ENCODE data around the gene ASGR2.

ASGR2 gene

DNA sequence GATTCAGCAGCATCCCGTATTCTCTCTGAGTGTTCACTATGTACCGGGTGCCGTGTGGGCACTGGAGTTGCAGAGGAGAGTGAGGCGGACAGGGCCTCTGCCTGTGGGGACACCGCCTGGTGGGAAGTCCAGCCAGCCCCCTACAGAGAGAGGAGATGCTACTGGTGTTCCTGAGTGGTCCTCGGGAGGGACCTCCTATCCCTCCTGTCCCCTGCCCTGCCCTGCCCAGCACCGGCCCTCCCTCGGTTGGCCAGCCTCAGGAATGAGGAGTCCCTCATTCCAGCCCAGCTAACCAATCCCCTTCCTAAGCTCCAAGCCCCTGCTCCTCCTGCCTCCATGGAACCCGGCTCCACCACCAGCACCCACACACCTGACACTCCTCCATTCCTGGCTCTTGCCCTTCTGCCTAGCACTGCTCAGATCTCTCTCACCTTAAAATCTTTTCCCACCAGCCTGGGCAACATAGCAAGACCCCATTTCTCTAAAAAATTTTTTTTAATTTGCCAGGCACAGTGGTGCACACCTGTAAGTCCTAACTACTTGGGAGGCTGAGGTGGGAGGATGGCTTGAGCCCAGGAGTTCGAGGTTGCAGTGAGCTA lies 2.0 kb downstream of the ASGR2 start:
- DNase-seq (ENCODE audit: low read depth): no peak
- no peak overlapping the region for H3K4me3 ChIP-seq (ENCODE audit: low read depth, low read length)
- TF ChIP-seq, protein P1, sequence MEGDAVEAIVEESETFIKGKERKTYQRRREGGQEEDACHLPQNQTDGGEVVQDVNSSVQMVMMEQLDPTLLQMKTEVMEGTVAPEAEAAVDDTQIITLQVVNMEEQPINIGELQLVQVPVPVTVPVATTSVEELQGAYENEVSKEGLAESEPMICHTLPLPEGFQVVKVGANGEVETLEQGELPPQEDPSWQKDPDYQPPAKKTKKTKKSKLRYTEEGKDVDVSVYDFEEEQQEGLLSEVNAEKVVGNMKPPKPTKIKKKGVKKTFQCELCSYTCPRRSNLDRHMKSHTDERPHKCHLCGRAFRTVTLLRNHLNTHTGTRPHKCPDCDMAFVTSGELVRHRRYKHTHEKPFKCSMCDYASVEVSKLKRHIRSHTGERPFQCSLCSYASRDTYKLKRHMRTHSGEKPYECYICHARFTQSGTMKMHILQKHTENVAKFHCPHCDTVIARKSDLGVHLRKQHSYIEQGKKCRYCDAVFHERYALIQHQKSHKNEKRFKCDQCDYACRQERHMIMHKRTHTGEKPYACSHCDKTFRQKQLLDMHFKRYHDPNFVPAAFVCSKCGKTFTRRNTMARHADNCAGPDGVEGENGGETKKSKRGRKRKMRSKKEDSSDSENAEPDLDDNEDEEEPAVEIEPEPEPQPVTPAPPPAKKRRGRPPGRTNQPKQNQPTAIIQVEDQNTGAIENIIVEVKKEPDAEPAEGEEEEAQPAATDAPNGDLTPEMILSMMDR (IDR thresholded peaks at IDR 0.05; ENCODE audit: insufficient read depth, low read depth, low read length, missing control alignments): no peak

DNA sequence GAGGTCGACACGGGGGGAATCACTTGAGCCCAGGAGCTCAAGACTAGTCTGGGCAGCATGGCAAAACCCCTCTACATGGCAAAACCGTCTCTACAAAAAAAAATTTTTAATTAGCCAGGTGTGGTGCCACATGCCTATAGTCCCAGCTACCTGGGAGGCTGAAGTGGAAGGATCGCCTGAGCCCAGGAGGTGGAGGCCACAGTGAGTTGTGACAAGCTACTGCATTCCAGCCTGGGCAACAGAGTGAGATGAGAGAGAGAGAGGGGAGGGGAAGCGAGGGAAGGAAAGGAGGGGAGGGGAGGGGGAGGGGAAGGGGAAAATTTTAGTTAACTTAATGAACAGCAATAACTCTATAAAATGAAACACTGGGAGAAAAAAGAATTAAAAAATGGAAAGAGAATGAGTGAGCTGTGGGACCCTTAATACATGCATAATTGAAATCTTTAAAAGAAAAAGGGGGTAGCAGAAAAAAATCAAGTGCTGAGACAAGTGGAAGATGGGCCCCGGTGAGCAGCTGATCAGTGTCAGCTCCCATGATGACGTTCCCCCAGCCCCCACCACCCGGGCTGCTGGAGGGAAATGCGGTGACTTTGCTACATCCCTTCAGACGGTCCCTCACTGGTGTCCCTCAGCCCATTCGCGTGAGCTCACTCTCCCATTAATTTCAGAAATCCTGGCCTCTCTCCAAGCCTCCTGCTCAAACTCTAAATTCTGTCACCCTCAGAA lies 2.7 kb downstream of the ASGR2 start:
- H3K4me3 ChIP-seq (ENCODE audit: low read depth, low read length): no peak overlapping the region
- TF ChIP-seq, protein P1 (IDR thresholded peaks at IDR 0.05; ENCODE audit: insufficient read depth, low read depth, low read length, missing control alignments): no peak
- no peak for DNase-seq (ENCODE audit: low read depth)

DNA sequence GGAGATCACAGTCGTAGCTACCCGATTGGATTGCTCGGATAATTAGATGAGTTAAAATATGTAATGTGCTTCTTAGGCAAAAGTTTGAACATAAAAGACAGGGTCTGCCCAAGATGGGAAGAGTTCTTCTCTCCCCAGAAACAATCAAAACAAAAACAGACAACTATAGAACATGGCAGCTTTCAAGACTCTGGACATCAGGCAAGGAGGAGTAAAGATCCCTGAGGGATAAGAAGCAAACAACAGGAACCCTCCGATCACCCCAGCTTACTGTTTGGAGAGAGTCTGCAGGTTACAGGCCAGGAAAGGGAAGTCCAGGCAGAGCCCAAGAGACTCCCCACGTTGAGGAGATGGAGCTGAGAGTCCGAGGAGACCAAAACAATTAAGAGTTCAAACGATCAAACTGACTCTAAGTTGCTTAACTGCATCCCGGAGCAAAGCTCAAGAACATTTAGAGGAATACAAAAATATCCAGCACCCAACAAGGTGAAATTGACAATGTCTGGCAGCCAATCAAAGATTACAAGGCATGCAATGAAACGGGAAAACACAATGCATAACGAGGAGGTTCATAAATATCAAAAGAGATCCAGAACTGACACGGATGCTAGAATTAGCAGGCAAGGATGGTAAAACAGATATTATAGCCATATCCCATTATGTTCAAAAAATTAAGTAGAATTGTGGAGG lies 3.9 kb downstream of the ASGR2 start:
- H3K4me3 ChIP-seq (ENCODE audit: low read depth, low read length): no peak overlapping the region
- TF ChIP-seq, protein P1 (IDR thresholded peaks at IDR 0.05; ENCODE audit: insufficient read depth, low read depth, low read length, missing control alignments): no peak
- DNase-seq (ENCODE audit: low read depth): no peak

DNA sequence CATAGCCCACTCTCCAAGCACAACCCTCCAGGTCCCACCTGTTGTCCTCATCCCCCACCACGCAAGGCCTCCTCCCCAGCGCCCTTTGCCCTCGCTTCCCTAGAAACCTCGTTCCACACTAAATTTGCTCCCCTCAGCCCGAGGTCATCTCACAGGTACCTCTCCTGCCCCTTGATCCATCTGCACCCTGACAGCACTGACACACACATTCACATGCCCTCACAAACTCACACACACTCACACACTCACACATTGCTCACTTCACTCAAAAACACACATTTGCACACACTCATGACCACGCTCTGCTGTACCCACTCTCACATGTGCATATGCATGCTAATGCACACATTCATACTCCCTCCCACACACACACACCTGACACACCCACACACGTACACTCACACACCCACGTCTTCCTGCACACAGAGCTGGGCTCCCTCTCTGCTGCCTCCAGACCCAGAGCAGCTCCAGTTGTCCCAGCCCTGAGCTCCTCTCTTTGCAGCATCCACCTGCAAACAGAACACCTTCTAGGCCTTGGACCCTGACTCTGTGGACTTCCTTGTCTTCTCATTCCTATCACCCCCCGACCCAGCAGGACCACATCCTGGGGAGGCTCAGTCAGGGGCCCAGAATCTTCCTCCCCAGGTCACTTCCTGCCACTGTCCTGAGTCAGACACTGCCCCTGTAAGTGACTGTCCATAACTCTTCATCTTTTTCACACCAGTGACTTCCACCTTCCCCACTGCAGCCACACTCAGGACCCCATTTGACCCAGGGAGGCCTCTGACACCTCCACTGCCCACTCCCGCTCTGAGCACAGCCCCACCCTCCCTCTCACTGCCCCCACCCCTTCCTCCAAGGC lies 4.9 kb downstream of the ASGR2 start:
- no peak for DNase-seq (ENCODE audit: low read depth)
- TF ChIP-seq, protein P1 (IDR thresholded peaks at IDR 0.05; ENCODE audit: insufficient read depth, low read depth, low read length, missing control alignments): no peak
- no peak overlapping the region for H3K4me3 ChIP-seq (ENCODE audit: low read depth, low read length)

DNA sequence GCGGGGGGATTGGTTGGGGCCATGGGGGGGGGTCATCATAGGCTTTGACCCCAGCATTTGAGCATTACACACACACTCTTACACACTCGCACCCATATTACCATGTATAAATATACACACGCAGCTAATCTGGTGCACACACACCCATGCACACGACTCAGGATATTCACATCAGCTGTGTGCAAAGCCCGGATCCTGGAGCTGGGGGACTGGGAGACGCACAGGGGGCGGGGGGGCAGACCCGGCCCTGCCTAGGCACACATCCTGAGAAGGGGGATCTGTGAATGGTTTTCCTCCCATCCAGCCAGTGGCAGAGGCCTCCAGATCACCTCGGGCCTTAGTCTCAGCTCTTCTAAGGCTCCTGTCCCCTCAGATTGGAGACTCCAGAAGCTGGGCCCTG lies 5.6 kb downstream of the ASGR2 start:
- no peak overlapping the region for H3K4me3 ChIP-seq (ENCODE audit: low read depth, low read length)
- DNase-seq (ENCODE audit: low read depth): no peak
- TF ChIP-seq, protein P1 (IDR thresholded peaks at IDR 0.05; ENCODE audit: insufficient read depth, low read depth, low read length, missing control alignments): no peak

DNA sequence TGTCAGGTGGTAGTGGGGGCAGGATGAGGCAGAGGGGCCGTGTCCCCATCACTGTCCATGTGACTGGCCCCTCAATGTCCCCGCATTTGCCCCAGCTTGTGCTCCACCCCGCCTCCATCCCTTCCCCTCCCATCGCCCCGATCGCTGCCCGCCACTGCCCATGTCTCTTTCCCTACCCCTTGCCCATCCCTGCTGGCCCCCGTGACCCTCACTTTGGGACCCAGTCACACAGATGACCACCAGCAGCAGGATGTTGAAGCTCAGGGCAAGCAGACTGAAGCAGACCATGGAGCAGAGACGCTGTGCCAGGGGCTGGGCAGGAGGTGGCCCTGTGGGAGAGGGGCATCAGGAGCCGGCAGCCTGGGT lies 6.1 kb downstream of the ASGR2 start:
- TF ChIP-seq, protein P1 (IDR thresholded peaks at IDR 0.05; ENCODE audit: insufficient read depth, low read depth, low read length, missing control alignments): no peak
- no peak for DNase-seq (ENCODE audit: low read depth)
- no peak overlapping the region for H3K4me3 ChIP-seq (ENCODE audit: low read depth, low read length)
